ENCODE measurements around the gene TRAF3.

DNA sequence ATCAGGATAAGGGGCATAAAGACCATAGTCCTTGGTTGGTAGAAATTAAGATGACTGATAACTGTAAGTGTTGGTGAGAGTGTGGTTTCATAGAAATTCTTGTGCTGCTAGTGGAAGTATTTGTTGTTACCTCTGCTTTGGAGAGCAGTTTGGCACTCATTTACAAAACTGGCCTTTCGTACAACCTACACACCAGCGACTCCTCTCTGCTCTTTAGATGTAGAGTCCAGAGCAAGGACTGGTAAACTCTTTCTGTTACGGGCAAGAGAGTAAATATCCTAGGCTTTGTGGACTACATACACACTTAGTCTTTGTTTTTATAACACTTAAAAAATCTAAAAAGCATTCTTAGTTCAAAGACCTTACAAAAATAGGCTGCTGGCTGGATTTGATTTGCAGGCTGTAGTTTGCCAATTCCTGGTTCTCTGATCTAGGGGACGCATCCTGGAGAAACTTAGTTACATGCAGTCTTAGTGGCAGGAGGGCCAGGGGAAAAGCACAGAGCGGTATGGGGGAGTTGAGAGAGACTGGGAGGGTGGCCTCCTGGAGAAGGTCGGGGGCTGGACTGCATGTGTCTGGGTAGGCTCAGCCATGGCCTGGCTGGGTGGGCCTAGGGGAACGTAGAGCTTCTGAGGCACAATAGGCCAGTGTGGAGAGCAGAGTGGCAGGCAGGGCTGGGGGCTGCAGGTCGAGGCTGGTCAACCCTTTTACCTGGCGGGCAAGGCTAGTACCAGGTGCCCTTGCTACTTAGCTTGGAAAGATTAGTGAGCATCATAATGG lies 89.9 kb downstream of the TRAF3 start:
- TF ChIP-seq ZNF274 (IDR thresholded peaks at IDR 0.05; ENCODE audit: low read depth, low read length) (no peak), YY1 (IDR thresholded peaks at IDR 0.05; ENCODE audit: insufficient read depth, insufficient read length) (no peak), SUZ12 (IDR thresholded peaks at IDR 0.05; ENCODE audit: extremely low read depth, insufficient read depth, insufficient read length) (no peak)

Measured in NT2/D1 (cell line).